ENCODE results near the gene CMIP. TPM values are rescaled to one million over a fixed set of nuclear protein-coding genes. Genes with fewer than 3 reads are reported as not detected.
A peak's percentile ranks its signal among the peaks of the same experiment; 100 is the strongest.

The CMIP gene
- total and polyA plus RNA-seq, 7 donors: 1.4 to 8.9 (median 4.1) TPM

DNA sequence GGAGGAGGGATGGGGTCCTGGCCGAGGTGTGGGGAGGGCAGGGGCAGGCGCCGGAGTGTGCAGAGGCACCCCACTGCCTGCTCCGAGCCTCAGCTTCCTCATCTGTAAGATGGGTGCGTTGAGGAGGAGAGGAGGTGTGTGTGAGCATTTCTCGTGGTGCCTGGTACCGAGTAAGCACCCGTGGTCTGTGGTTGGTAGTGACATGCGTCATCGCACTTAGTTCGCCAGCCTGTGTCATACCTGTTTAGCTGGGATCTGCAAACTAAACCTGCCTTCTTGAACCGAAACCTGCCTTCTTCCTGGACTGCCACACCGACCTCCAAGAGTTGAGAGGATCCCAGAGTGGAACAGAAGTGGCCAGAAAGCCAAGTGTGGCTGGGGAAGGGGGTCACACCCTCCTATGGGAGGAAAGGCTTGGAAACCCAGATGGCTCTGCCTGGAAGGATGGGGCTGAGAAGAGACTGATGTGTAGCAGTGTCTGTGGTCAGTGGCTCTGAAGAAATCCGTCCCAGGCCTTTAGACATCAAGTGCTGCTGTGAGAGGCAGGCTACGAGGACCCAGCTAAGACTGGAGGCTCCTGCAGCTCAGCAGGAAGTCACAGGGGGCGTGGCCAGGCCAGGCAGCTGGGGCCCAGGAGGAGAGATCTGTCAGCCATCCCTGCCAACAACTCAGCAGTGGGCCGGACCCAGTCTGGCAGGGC, 171.9 kb downstream of the CMIP start:
- Histone ChIP-seq H3K9me3 (no peaks in the 10 kb centered on the region), H3K36me3 (ENCODE audit: insufficient read depth in 1 of 2, low read depth in 1 of 2) (no peaks in the 10 kb centered on the region), H3K27ac (no peak overlapping the region), H3K4me3 (no peak overlapping the region), H3K27me3 (ENCODE audit: insufficient read depth in 3 of 3, low read length in 2 of 3) (peaks cover 0 to 9% (median 0%) of the 10 kb centered on the region in 3 donors), H3K4me1 (peaks cover 11% of the 10 kb centered on the region)
- peak; percentile 72 to 82 for DNase-seq
- intact Hi-C loops (cut with DNase I): loop anchor here in 1 of 2 donors (10.0 kb wide), 1 partner anchor 212 kb away; no protein-coding TSS in a partner anchor
- TF ChIP-seq, protein P1, sequence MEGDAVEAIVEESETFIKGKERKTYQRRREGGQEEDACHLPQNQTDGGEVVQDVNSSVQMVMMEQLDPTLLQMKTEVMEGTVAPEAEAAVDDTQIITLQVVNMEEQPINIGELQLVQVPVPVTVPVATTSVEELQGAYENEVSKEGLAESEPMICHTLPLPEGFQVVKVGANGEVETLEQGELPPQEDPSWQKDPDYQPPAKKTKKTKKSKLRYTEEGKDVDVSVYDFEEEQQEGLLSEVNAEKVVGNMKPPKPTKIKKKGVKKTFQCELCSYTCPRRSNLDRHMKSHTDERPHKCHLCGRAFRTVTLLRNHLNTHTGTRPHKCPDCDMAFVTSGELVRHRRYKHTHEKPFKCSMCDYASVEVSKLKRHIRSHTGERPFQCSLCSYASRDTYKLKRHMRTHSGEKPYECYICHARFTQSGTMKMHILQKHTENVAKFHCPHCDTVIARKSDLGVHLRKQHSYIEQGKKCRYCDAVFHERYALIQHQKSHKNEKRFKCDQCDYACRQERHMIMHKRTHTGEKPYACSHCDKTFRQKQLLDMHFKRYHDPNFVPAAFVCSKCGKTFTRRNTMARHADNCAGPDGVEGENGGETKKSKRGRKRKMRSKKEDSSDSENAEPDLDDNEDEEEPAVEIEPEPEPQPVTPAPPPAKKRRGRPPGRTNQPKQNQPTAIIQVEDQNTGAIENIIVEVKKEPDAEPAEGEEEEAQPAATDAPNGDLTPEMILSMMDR (IDR thresholded peaks at IDR 0.05): no peak
- ATAC-seq: peak in 2 of 4 donors; percentile 50 to 56
- 69 to 78% (median 71%) methylated on average over 17 of the region's 17 CpGs for WGBS, 3 donors

DNA sequence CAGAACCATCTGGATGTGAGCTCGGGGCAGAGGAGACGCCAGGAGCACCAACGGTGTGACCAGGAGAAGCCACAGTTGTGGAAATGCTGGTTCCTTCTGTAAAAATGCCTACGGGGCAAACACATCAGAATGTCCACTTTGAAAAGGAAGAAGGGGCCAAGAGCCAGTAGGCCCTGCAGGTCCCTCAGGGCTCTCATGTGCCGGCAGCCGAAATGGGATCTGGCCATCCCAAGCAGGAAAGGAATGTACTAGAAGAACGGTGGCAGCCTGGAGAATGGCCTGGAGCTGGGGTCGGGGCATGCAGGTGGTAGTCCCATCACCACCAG, 172.4 kb downstream of the CMIP start:
- ATAC-seq: no peak
- Histone ChIP-seq H3K4me3 (no peak overlapping the region), H3K36me3 (ENCODE audit: insufficient read depth in 1 of 2, low read depth in 1 of 2) (no peaks in the 10 kb centered on the region), H3K4me1 (peaks cover 11% of the 10 kb centered on the region), H3K9me3 (no peaks in the 10 kb centered on the region), H3K27me3 (ENCODE audit: insufficient read depth in 3 of 3, low read length in 2 of 3) (peaks cover 0 to 9% (median 0%) of the 10 kb centered on the region in 3 donors), H3K27ac (no peak overlapping the region)
- TF ChIP-seq, protein P1 (IDR thresholded peaks at IDR 0.05): no peak
- intact Hi-C loops (cut with DNase I): loop anchor here in 1 of 2 donors (10.0 kb wide), 1 partner anchor 212 kb away; no protein-coding TSS in a partner anchor
- no peak for DNase-seq
- 21 to 49% (median 26%) methylated on average over 8 of the region's 8 CpGs for WGBS, 3 donors

DNA sequence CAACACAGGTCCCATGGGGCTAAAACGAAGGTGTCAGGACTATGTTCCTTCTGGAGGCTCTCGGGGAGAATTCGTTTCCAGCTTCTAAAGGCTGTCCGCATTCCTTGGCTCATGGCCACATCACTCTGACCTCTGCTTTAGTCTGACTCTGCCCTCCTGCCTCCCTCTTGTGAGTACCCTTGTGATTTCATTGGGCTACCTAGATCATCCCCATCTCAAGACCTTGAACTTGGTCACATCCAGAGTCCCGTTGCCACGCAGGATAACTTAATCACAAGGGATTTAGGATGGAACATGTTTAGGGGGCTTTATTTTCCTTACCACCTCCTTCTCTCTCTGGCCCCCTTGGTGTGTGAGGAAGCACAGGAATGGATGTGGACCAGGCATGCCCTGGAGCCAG, 173.6 kb downstream of the CMIP start:
- H3K4me1 ChIP-seq: peaks cover 7% of the 10 kb centered on the region
- ATAC-seq (no peak), DNase-seq (no peak)
- WGBS, 3 donors: 73 to 74% (median 73%) methylated on average over 6 of the region's 6 CpGs
- H3K4me3 ChIP-seq: no peak overlapping the region
- H3K27me3 ChIP-seq (ENCODE audit: insufficient read depth in 3 of 3, low read length in 2 of 3): peaks cover 0 to 8% (median 0%) of the 10 kb centered on the region in 3 donors
- H3K9me3 ChIP-seq: no peaks in the 10 kb centered on the region
- H3K27ac ChIP-seq: no peak overlapping the region
- no peaks in the 10 kb centered on the region for H3K36me3 ChIP-seq (ENCODE audit: insufficient read depth in 1 of 2, low read depth in 1 of 2)
- intact Hi-C loops (cut with DNase I): loop anchor here in 1 of 2 donors (10.0 kb wide), 1 partner anchor 213 kb away; no protein-coding TSS in a partner anchor
- TF ChIP-seq, protein P1 (IDR thresholded peaks at IDR 0.05): no peak

DNA sequence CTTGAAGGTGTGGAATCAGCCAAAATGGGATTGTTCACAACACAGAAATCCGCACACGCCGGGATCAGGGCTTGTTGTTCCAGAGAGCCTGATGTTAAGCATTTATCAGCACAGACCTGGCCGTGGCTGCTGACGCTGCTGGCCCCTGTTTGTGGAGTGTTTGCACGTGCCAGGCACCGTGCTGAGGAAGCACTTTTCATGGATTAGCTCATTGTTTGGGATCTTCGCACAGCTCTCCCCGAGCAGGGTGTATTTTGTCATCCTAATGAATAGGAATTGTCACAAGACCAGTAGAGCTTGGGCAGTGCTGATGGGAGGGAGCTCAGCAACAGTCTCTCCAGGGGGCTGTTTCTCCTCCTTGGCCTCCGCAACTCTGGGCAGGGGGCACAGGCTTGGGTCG, 174.1 kb downstream of the CMIP start:
- Histone ChIP-seq H3K9me3 (no peaks in the 10 kb centered on the region), H3K36me3 (ENCODE audit: insufficient read depth in 1 of 2, low read depth in 1 of 2) (no peaks in the 10 kb centered on the region), H3K27me3 (ENCODE audit: insufficient read depth in 3 of 3, low read length in 2 of 3) (peaks cover 0 to 4% (median 0%) of the 10 kb centered on the region in 3 donors), H3K4me3 (no peak overlapping the region), H3K27ac (no peak overlapping the region), H3K4me1 (peaks cover 4% of the 10 kb centered on the region)
- ATAC-seq (no peak), DNase-seq (no peak)
- 65 to 77% (median 72%) methylated on average over 11 of the region's 11 CpGs for WGBS, 3 donors
- TF ChIP-seq, protein P1 (IDR thresholded peaks at IDR 0.05): no peak
- intact Hi-C loops (cut with DNase I): loop anchor here in 1 of 2 donors (10.0 kb wide), 1 partner anchor 214 kb away; no protein-coding TSS in a partner anchor
